KMS-11 (cell line): ENCODE measurements around the gene SYNE3.

Experiments
- H2AFZ ChIP-seq: fragments of 200-600 bp; sonication (generic); 2 replicates; pipeline ENCODE4 v1.6.1; 2016; ENCODE audit warnings: antibody characterized with exemption, mixed run types, low read depth
- H3K27ac ChIP-seq: fragments of 200-600 bp; sonication (generic); 2 replicates; pipeline ENCODE4 v1.6.1; 2016; ENCODE audit warnings: mild to moderate bottlenecking, mixed run types
- H3K27me3 ChIP-seq: fragments of 200-600 bp; sonication (generic); 2 replicates; pipeline ENCODE4 v1.6.1; 2017; ENCODE audit warnings: mild to moderate bottlenecking, low read depth, mixed run types, moderate library complexity; ENCODE audit not compliant: insufficient read depth
- H3K36me3 ChIP-seq: fragments of 200-600 bp; sonication (generic); 2 replicates; pipeline ENCODE4 v1.6.1; 2017; ENCODE audit warnings: mild to moderate bottlenecking, mixed run types; ENCODE audit not compliant: insufficient read depth
- H3K4me1 ChIP-seq: fragments of 200-600 bp; sonication (generic); 2 replicates; pipeline ENCODE4 v1.6.1; 2016; ENCODE audit warnings: mild to moderate bottlenecking, low read depth, mixed run types; ENCODE audit not compliant: poor library complexity, severe bottlenecking
- H3K4me2 ChIP-seq: fragments of 200-600 bp; sonication (generic); 2 replicates; pipeline ENCODE4 v1.7.0; 2016; ENCODE audit warnings: mild to moderate bottlenecking, mixed run types
- H3K4me3 ChIP-seq: fragments of 200-600 bp; sonication (generic); IDR thresholded peaks from 2 replicates; pipeline ENCODE4 v1.6.1; 2017; ENCODE audit warnings: low read depth, low read length, mixed read lengths; ENCODE audit not compliant: insufficient read depth
- H3K79me2 ChIP-seq: fragments of 200-600 bp; sonication (generic); 2 replicates; pipeline ENCODE4 v1.6.1; 2016; ENCODE audit warnings: low read depth, mixed run types; ENCODE audit not compliant: insufficient read depth
- H3K9ac ChIP-seq: fragments of 200-600 bp; sonication (generic); 2 replicates; pipeline ENCODE4 v1.6.1; 2016; ENCODE audit warnings: mild to moderate bottlenecking, mixed run types
- H4K20me1 ChIP-seq: fragments of 200-600 bp; sonication (generic); 2 replicates; pipeline ENCODE4 v1.6.1; 2016; ENCODE audit warnings: mild to moderate bottlenecking, mixed run types; ENCODE audit not compliant: insufficient read depth
- CTCF ChIP-seq: fragments of 200-600 bp; sonication (generic); conservative IDR thresholded peaks from 2 replicates; pipeline ENCODE4 v1.6.1; 2017; ENCODE audit warnings: low read depth, mild to moderate bottlenecking, antibody characterized with exemption, low read length, moderate library complexity, mixed read lengths

Gene SYNE3

GRCh38 chr14:95499354-95499750 is 17.1 kb downstream of the SYNE3 start:
- H2AFZ ChIP-seq = no peak overlapping the region
- no peaks in the 10 kb centered on the region for H3K27me3 ChIP-seq
- H3K4me3 ChIP-seq = no peak overlapping the region
- peaks cover 20% of the 10 kb centered on the region for H3K4me1 ChIP-seq
- no peaks in the 10 kb centered on the region for H3K36me3 ChIP-seq
- TF ChIP-seq CTCF = no peak
- H3K9ac ChIP-seq = no peak overlapping the region
- H3K27ac ChIP-seq = no peak overlapping the region
- no peak overlapping the region for H3K4me2 ChIP-seq
- H3K79me2 ChIP-seq = peaks cover 22% of the 10 kb centered on the region; the same call in 1 of the 2 replicates
- no peaks in the 10 kb centered on the region for H4K20me1 ChIP-seq

- H3K9ac ChIP-seq = no peak overlapping the region
- no peak overlapping the region for H2AFZ ChIP-seq
- no peaks in the 10 kb centered on the region for H3K27me3 ChIP-seq
- H3K4me2 ChIP-seq = no peak overlapping the region
- no peak for TF ChIP-seq CTCF
- no peak overlapping the region for H3K27ac ChIP-seq
- no peaks in the 10 kb centered on the region for H4K20me1 ChIP-seq
- H3K36me3 ChIP-seq = no peaks in the 10 kb centered on the region
- H3K4me1 ChIP-seq = peaks cover 14% of the 10 kb centered on the region
- H3K4me3 ChIP-seq = no peak overlapping the region
- peaks cover 16% of the 10 kb centered on the region; the same call in 1 of the 2 replicates for H3K79me2 ChIP-seq
Measured at GRCh38 chr14:95498622-95499353, 17.7 kb downstream of the SYNE3 start.

- no peak overlapping the region for H3K27ac ChIP-seq
- no peaks in the 10 kb centered on the region for H3K36me3 ChIP-seq
- peaks cover 2% of the 10 kb centered on the region for H3K4me1 ChIP-seq
- no peak overlapping the region for H2AFZ ChIP-seq
- no peaks in the 10 kb centered on the region for H3K27me3 ChIP-seq
- H3K9ac ChIP-seq = no peak overlapping the region
- TF ChIP-seq CTCF = no peak
- no peaks in the 10 kb centered on the region for H4K20me1 ChIP-seq
- no peak overlapping the region for H3K4me3 ChIP-seq
- peaks cover 7% of the 10 kb centered on the region; the same call in 1 of the 2 replicates for H3K79me2 ChIP-seq
- H3K4me2 ChIP-seq = no peak overlapping the region
Measured at GRCh38 chr14:95497561-95498011, 18.9 kb downstream of the SYNE3 start.

GRCh38 chr14:95496690-95497259 is 19.7 kb downstream of the SYNE3 start:
- no peak overlapping the region for H2AFZ ChIP-seq
- H3K4me1 ChIP-seq = no peaks in the 10 kb centered on the region
- H3K27me3 ChIP-seq = no peaks in the 10 kb centered on the region
- no peak overlapping the region for H3K27ac ChIP-seq
- H3K4me3 ChIP-seq = no peak overlapping the region
- no peaks in the 10 kb centered on the region for H4K20me1 ChIP-seq
- no peak for TF ChIP-seq CTCF
- H3K9ac ChIP-seq = no peak overlapping the region
- H3K4me2 ChIP-seq = no peak overlapping the region
- H3K79me2 ChIP-seq = peaks cover 15% of the 10 kb centered on the region; the same call in 1 of the 2 replicates
- no peaks in the 10 kb centered on the region for H3K36me3 ChIP-seq
